HG02943 (cell line): ENCODE measurements around the gene CPHXL2.

ENCODE experiments used
- ATAC-seq: cut with Tn5 transposase; IDR thresholded peaks from one replicate; pipeline ENCODE4 v1.9.1; 2021; ENCODE audit warnings: mild to moderate bottlenecking, low read depth, moderate library complexity; ENCODE audit not compliant: unreplicated experiment

CPHXL2 gene

GRCh38 chr16:75676909-75677308 lies at the start of gene CPHXL2:
Gene CPHXL2, minus strand, starts transcription at chr16:75677009. Its CDS starts 10 bp downstream, at chr16:75676999.
- ATAC-seq: no peak

DNA sequence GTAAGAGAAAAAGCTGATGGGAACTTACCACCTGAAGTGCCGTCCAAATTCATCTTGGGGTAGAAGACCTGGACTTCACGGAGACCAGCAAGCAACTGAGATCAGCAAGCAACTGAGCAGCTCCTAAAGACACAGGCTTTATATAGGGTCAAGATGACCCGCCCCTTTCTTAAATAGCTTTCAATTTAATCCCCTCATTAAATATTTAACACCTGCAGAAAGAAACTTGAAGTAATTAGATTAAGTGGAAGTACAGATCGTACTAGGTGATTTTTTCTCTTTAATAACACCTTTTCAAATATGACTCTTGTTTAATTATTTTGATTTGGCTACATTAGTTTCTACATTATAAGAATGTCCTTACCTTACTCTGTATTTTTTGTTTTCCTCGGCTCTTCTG lies 49.6 kb upstream of the CPHXL2 start, which contains the start of gene CPHXL:
CPHXL (minus strand) TSS at position 101 of the 400 bp plus-strand sequence; CDS start at position 53, 48 bp downstream.
- ATAC-seq: no peak

DNA sequence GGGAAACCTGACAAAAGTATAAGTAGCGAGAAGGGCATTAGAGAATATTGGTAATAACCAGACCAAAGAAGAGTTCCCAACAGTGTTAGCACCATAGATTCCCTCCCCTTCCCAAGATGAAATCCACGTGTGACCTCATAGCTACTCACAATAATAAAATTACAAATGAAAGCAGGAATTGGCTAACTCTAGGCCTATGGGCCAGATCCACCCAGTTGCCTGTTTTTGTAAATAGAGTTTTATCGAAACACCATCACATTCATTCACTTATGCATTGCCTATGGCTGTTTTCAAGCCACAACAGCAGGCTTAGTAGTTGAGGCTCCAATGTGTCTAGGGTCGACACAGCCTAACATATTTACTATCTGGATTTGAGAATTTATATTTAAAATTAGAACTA lies 41.6 kb upstream of the CPHXL2 start:
- no peak for ATAC-seq

GRCh38 chr16:75714661-75715060 lies 37.9 kb upstream of the CPHXL2 start:
- ATAC-seq: no peak

- ATAC-seq: no peak
Observed at GRCh38 chr16:75710344-75710743, 33.5 kb upstream of the CPHXL2 start.

- no peak for ATAC-seq
Observed at GRCh38 chr16:75703306-75703705, 26.5 kb upstream of the CPHXL2 start.

DNA sequence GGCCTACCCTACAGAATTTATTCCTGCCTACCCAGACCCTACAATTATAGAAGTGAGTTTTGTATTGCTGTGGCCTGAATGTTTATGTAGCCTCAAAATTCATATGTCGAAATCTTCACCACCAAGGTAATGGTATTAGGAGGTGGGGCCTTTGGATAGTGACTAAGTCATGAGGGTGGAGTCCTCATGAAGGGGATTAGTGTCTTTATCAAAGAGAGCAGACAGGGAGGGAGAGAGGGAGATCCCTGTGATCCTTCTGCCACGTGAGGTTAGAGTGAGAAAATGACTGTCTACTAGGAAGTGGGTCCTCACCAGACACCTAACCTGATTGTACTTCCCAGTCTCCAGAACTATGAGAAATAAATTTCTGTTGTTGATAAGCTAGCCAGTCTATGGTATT lies 25.4 kb upstream of the CPHXL2 start:
- no peak for ATAC-seq

DNA sequence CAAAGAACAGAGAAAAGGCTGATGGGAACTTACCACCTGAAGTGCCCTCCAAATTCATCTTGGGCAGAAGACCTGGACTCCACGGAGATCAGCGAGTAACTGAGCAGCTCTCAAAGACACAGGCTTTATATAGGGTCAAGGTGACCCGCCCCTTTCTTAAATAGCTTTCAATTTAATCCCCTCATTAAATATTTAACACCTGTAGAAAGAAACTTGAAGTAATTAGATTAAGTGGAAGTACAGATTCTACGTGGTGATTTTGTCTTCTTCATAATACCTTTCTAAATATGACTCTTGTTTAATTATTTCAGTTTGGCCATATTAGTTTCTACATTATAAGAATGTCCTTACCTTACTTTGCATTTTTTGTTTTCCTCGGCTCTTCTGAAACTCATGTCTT lies 24.6 kb upstream of the CPHXL2 start, which contains the start of gene DUXB:
DUXB (minus strand) TSS at position 101 of the 400 bp plus-strand sequence; CDS start at position 58, 43 bp downstream.
- ATAC-seq: no peak

DNA sequence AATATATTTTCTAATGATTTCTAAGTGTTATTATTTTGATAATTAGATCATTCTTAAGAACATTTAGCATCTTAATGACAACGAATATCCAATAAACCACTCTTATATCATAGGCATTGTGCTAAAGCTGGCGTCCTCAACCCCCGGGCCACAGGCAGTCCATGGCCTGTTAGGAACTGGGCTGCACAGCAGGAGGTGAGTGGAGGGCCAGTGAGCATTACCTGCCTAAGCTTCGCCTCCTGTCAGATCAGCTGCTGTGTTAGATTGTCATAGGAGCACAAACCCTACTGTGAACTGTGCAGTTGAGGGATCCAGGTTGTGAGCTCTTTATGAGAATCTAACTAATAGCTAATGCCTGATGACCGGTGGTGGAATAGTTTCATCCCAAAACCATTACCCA lies 20.8 kb upstream of the CPHXL2 start:
- no peak for ATAC-seq

GRCh38 chr16:75695708-75696107 lies 18.9 kb upstream of the CPHXL2 start:
- no peak for ATAC-seq

DNA sequence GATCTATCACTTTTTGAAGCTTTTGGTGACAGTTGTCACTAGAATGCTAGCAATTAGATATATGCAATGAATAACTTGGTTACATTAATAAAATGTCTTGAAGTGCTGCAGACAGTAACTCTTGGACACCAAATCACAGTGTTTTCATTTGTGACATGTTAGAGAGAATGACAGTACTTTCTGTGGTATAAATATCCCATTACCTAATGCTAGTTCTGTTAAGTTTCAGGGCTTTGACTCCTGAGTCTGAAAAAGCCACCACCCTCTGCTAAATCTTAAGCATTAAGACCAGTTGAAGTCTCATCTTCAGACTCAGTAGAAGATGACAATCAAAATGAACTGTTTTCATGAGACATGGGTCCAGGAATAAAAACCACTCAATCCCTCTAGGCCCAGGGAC lies 10.6 kb upstream of the CPHXL2 start:
- no peak for ATAC-seq

- ATAC-seq: no peak
Observed at GRCh38 chr16:75682308-75682707, 5.5 kb upstream of the CPHXL2 start.

DNA sequence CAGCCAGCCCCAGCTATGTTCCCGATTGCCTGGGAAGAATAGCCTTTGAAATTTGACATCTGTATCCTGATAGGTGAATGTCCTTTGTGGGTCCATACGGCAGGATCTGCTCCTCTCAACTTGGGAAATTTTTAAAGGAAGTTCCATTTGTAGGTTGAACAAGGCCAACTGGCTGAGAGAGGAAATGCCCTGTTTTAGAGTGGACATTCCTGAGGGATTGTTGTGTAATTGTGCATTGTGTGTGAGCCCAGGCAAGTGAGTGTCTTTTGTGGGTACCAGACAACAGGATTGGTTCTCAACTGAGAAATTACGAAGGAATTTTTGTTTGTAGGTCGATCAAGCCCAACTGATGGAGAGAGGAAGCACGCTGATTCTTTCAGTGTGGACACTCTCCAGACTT lies 2.6 kb upstream of the CPHXL2 start:
- no peak for ATAC-seq

- no peak for ATAC-seq
Observed at GRCh38 chr16:75667503-75667902, 9.3 kb downstream of the CPHXL2 start.

GRCh38 chr16:75660726-75661302 lies 16.0 kb downstream of the CPHXL2 start:
- ATAC-seq: no peak

GRCh38 chr16:75660321-75660720 lies 16.5 kb downstream of the CPHXL2 start:
- no peak for ATAC-seq

- ATAC-seq: no peak
Observed at GRCh38 chr16:75658175-75658574, 18.6 kb downstream of the CPHXL2 start.

GRCh38 chr16:75653922-75654321 lies 22.9 kb downstream of the CPHXL2 start:
- no peak for ATAC-seq

- peak; percentile 44 for ATAC-seq
Observed at GRCh38 chr16:75648265-75649076, 28.3 kb downstream of the CPHXL2 start.

GRCh38 chr16:75647492-75648264 lies 29.1 kb downstream of the CPHXL2 start, which contains the start of the genes KARS1 and TERF2IP:
Gene KARS1, minus strand, starts transcription at chr16:75647665. Its CDS starts 26 bp downstream, at chr16:75647639.
Gene TERF2IP, plus strand, starts transcription at chr16:75647773. Its CDS starts 110 bp downstream, at chr16:75647883.
- peak; percentile 78 for ATAC-seq

GRCh38 chr16:75647112-75647491 lies 29.7 kb downstream of the CPHXL2 start:
- ATAC-seq: peak; percentile 9
